ENCODE results near the gene ARHGAP23. TPM values are rescaled to one million over a fixed set of nuclear protein-coding genes. Genes with fewer than 3 reads are reported as not detected.

ARHGAP23 gene
- total RNA-seq, 1 experiment from 2014 or later = 97.9 TPM

DNA sequence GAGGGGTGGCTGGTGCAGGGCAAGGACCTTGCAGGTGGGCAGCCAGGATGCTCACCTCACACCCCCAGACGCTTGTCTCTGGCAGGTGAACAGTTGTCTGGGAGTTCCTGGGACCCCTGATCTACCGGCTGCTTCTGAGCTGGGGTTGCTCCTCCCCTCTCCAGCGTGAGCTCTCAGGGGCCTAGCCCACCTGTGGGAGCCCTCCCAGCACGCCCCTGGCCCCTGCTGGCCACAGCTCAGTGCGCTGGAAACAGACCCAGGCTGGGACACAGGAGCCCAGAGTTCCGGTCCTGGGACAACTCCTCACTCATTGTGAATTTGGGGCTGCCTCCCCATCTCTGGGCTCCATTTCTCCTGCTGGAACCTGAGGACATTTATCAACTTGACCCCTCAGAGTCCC is 30.3 kb downstream of the ARHGAP23 start:
- H3K18ac ChIP-seq (ENCODE audit: insufficient read length, low read depth, low read length) = no peak overlapping the region
- no peaks in the 10 kb centered on the region; the same call in 1 of the 2 replicates for H3K27me3 Mint-ChIP-seq (ENCODE audit: low read depth)
- H3K27ac ChIP-seq (ENCODE audit: insufficient read length, low read depth, low read length) = no peak overlapping the region
- no peak overlapping the region for H2AK5ac ChIP-seq (ENCODE audit: insufficient read length, low read length)
- no peaks in the 10 kb centered on the region for H3K9me3 ChIP-seq (ENCODE audit: control insufficient read depth, low read depth, low read length)
- no peaks in the 10 kb centered on the region for H3K9me3 Mint-ChIP-seq
- no peak overlapping the region for H2BK15ac ChIP-seq (ENCODE audit: low read depth, low read length)
- no peak overlapping the region for H2AFZ ChIP-seq (ENCODE audit: low read length)
- peaks cover 6% of the 10 kb centered on the region for H3K23me2 ChIP-seq (ENCODE audit: insufficient read length, low read depth, low read length, poor library complexity, severe bottlenecking)
- no peak overlapping the region for H3K23ac ChIP-seq (ENCODE audit: insufficient read length, low read depth, low read length)
- H3K4ac ChIP-seq (ENCODE audit: low read depth, low read length) = no peak overlapping the region
- peaks cover 2% of the 10 kb centered on the region for H3K79me1 ChIP-seq (ENCODE audit: insufficient read depth, low read depth, low read length, poor library complexity, severe bottlenecking)
- no peak overlapping the region for H3K9ac ChIP-seq (ENCODE audit: extremely low read depth, insufficient read length, low read length)
- H2BK20ac ChIP-seq (ENCODE audit: low read depth, low read length, poor library complexity, severe bottlenecking) = no peak overlapping the region
- H3K27ac Mint-ChIP-seq = 0 out of 7 replicates have a peak overlapping the region, but pooled peaks of 1 of the 3 experiments have one; percentile 10
- DNase-seq = no peak
- H3K36me3 Mint-ChIP-seq (ENCODE audit: insufficient read depth in 1 of 3, low read depth in 3 of 3) = peaks cover 16 to 50% (median 17%) of the 10 kb centered on the region in 3 experiments; a peak in 6 of 7 replicates
- no peak overlapping the region for H3K4me2 ChIP-seq (ENCODE audit: insufficient read depth, insufficient read length, low read length)
- WGBS (ENCODE audit: extremely low coverage, insufficient read length, low lambda C conversion rate) = no CpG with 5 or more reads among the region's 6 CpGs
- no peak overlapping the region for H3K56ac ChIP-seq (ENCODE audit: insufficient read length, low read depth, low read length)
- peaks cover 24% of the 10 kb centered on the region; the same call in 1 of the 2 replicates for H3K79me2 ChIP-seq (ENCODE audit: insufficient read depth, low read length)
- H2BK120ac ChIP-seq (ENCODE audit: low read depth, low read length, poor library complexity, severe bottlenecking) = no peak overlapping the region
- H2BK5ac ChIP-seq (ENCODE audit: insufficient read length, low read length) = no peak overlapping the region
- no peak overlapping the region for H2BK12ac ChIP-seq (ENCODE audit: insufficient read length, low read depth, low read length)
- TF ChIP-seq, protein P1, sequence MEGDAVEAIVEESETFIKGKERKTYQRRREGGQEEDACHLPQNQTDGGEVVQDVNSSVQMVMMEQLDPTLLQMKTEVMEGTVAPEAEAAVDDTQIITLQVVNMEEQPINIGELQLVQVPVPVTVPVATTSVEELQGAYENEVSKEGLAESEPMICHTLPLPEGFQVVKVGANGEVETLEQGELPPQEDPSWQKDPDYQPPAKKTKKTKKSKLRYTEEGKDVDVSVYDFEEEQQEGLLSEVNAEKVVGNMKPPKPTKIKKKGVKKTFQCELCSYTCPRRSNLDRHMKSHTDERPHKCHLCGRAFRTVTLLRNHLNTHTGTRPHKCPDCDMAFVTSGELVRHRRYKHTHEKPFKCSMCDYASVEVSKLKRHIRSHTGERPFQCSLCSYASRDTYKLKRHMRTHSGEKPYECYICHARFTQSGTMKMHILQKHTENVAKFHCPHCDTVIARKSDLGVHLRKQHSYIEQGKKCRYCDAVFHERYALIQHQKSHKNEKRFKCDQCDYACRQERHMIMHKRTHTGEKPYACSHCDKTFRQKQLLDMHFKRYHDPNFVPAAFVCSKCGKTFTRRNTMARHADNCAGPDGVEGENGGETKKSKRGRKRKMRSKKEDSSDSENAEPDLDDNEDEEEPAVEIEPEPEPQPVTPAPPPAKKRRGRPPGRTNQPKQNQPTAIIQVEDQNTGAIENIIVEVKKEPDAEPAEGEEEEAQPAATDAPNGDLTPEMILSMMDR (conservative IDR thresholded peaks at IDR 0.05) = no peak
- no peak overlapping the region for H3T11ph ChIP-seq (ENCODE audit: low read length)
- H4K91ac ChIP-seq (ENCODE audit: insufficient read length, low read depth, low read length) = no peak overlapping the region
- H3K27me3 ChIP-seq (ENCODE audit: insufficient read depth, low read length) = no peaks in the 10 kb centered on the region
- no peak overlapping the region for H3K4me3 Mint-ChIP-seq
- peaks cover 33 to 37% of the 10 kb centered on the region in 2 experiments for H3K4me1 Mint-ChIP-seq
- H3K4me1 ChIP-seq (ENCODE audit: insufficient read depth, low read length) = peaks cover 16% of the 10 kb centered on the region; the same call in 1 of the 2 replicates
- H4K20me1 ChIP-seq (ENCODE audit: control insufficient read depth, insufficient read depth, insufficient read length) = peaks cover 10% of the 10 kb centered on the region
- no peak overlapping the region for H4K8ac ChIP-seq (replicated peaks; ENCODE audit: insufficient read length, low read depth, low read length)
- no peak overlapping the region for H3K14ac ChIP-seq (ENCODE audit: insufficient read depth, low read length)
- no peak overlapping the region for H4K5ac ChIP-seq (ENCODE audit: insufficient read length, low read depth, low read length)
